Thyroid gland (tissue), 4 donors: Measurements from ENCODE around the gene GNL3L.

Experiments used
- CTCF ChIP-seq, 6 experiments: fragments of 200-600 bp in 3 of 6; fragments of 450-650 bp in 3 of 6; sonication (generic) in 3 of 6; IDR thresholded peaks; one replicate each; pipeline ENCODE4 v1.5.1; 2016 to 2019; ENCODE audit warnings: antibody characterized with exemption in 6 of 6, mild to moderate bottlenecking in 2 of 6, inconsistent platforms in 1 of 6, moderate library complexity in 1 of 6
- POLR2A ChIP-seq, 2 donors: fragments of 450-650 bp; IDR thresholded peaks; one replicate each; pipeline ENCODE4 v1.6.1; 2017; ENCODE audit warnings: antibody characterized with exemption in 2 of 2, mild to moderate bottlenecking in 2 of 2, moderate library complexity in 1 of 2

- TF ChIP-seq CTCF (IDR thresholded peaks at IDR 0.05): no peak
- no peak for TF ChIP-seq POLR2A (IDR thresholded peaks at IDR 0.05)
Measured at GRCh38 chrX:54484666-54485065, 45.4 kb upstream of the GNL3L start.
